ENCODE results near the gene MAGI2. TPM values are rescaled to one million over a fixed set of nuclear protein-coding genes. Genes with fewer than 3 reads are reported as not detected.

MAGI2 gene
- total RNA-seq, 2 experiments from 2014 or later = 0.14 to 0.31 TPM

DNA sequence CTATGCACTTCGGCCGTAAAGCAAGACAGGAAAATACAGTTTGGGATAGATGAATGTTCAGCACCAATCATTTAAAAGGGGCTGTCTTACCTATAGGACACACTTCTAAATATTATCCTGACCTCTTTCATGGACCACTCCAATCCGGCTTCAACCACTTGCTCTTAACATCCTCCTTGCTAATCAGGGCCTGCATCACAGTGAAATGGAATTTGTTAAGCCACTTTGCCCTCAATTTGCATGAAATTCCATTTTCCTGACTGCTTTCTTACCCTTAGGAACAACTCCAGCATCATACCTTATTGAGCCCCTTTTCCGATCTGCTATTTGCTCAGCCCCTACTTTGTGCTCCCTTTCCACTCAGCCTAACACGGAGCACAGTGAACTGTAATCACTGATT, 987.6 kb downstream of the MAGI2 start:
- H3K9me3 Mint-ChIP-seq = no peaks in the 10 kb centered on the region
- H3K4me1 Mint-ChIP-seq = no peaks in the 10 kb centered on the region
- no peaks in the 10 kb centered on the region for H3K27me3 Mint-ChIP-seq
- no peaks in the 10 kb centered on the region for H3K36me3 Mint-ChIP-seq
- H3K27ac Mint-ChIP-seq = no peak overlapping the region
- no peak overlapping the region for H3K4me3 Mint-ChIP-seq
- DNase-seq = no peak

DNA sequence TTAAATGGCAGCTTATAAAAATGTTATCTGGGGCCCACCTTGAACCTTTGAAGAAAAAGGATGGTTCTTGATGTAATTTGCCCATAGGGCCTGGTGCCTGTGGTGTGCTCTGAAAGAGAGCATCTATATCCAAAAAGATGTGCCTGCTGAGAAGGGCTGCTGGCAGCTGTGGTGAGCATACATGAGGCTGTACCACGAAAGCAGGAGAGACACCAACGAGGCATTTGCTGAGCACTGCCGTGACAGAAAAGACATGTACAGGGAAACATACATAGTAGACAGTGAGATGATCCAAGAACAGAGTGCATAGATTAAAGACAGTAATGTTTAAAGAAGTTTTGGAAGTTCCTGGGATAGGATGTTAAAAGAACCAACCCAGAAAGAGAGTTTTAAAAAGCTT, 990.4 kb downstream of the MAGI2 start:
- no peak overlapping the region for H3K27ac Mint-ChIP-seq
- H3K27me3 Mint-ChIP-seq = no peaks in the 10 kb centered on the region
- no peak for DNase-seq
- no peaks in the 10 kb centered on the region for H3K36me3 Mint-ChIP-seq
- H3K4me1 Mint-ChIP-seq = no peaks in the 10 kb centered on the region
- H3K4me3 Mint-ChIP-seq = no peak overlapping the region
- no peaks in the 10 kb centered on the region for H3K9me3 Mint-ChIP-seq

DNA sequence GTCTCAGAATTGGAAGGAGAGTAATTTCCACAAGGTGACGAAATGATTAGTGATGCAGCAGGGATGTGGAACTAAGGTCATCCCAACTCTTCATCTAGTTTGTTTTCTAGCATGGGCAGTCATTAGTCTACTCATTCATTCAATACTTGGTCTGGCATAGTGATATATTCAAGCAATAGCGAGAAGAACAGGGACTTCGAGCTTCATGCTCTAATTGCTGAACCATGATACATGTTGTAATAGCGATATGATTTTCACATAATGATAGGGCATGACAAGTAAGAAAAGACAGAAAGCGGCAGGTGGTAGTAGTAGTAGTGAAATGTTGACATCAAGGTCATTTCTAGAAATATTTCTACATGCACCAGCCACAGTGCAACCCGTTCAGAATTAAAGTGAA, 1002.8 kb downstream of the MAGI2 start:
- H3K4me3 Mint-ChIP-seq = no peak overlapping the region
- DNase-seq = no peak
- H3K36me3 Mint-ChIP-seq = no peaks in the 10 kb centered on the region
- H3K27ac Mint-ChIP-seq = no peak overlapping the region
- H3K4me1 Mint-ChIP-seq = no peaks in the 10 kb centered on the region
- H3K9me3 Mint-ChIP-seq = peaks cover 2% of the 10 kb centered on the region
- no peaks in the 10 kb centered on the region for H3K27me3 Mint-ChIP-seq

DNA sequence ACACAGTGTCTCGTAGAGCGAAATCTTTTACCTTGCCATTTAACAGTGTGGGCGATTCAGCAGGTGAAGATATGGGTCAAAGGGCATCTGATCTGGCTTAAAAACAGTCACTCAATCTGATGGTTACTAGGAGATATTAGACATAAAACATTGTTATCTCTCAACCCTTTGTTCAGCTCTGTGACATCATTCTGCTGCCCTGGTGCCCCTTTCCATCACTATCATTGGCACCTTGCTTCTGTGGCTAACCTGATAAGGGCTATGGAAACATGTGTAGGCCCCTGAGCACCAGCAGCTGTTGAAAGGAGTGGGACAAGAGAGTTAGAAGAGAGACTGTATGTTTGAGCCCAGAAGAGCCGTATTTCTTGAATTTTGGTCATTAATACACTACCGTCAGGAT, 1004.6 kb downstream of the MAGI2 start:
- Mint-ChIP-seq H3K27me3 (no peaks in the 10 kb centered on the region), H3K36me3 (no peaks in the 10 kb centered on the region), H3K27ac (no peak overlapping the region), H3K9me3 (no peaks in the 10 kb centered on the region), H3K4me3 (no peak overlapping the region), H3K4me1 (no peaks in the 10 kb centered on the region)
- no peak for DNase-seq

DNA sequence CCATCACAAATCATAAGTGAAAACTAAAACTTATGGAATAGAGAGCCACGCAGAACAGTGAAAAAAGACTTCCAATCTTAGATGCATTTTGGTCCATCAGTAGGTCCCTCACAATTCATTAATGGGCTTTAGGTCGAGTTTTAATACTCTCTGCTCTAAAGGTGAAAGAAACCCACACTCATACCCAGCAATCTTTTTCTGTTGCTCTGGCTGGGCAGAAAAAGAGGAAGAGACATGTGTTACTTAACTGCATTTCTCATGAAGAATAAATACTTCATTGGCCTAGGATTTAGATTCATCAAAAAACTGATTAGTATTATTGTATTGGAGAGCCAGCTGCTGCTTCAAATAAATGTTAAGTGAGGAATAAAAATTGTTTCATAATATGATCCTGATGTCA, 1009.2 kb downstream of the MAGI2 start:
- no peak overlapping the region for H3K27ac Mint-ChIP-seq
- no peaks in the 10 kb centered on the region for H3K4me1 Mint-ChIP-seq
- H3K4me3 Mint-ChIP-seq = no peak overlapping the region
- no peaks in the 10 kb centered on the region for H3K9me3 Mint-ChIP-seq
- no peak for DNase-seq
- H3K36me3 Mint-ChIP-seq = no peaks in the 10 kb centered on the region
- no peaks in the 10 kb centered on the region for H3K27me3 Mint-ChIP-seq

DNA sequence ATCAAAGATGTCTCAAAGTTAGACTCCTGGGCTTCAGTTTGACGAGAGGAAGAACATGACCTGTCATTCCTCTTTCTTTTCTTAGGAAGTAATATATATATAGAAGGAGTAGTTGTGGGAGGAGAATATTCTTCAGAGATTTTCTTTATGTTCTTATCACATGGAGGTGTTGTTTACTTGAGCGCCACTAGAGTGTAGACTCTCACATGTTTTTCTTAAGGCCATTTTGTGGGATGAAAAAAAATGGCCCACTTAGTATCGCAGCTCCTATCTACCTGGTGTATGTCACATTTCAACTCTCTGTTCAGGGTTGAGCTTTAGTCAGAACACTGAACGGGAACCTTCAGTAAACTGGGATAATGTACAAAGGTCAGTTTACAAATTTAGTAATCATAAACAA, 1009.7 kb downstream of the MAGI2 start:
- no peaks in the 10 kb centered on the region for H3K36me3 Mint-ChIP-seq
- no peaks in the 10 kb centered on the region for H3K9me3 Mint-ChIP-seq
- H3K27ac Mint-ChIP-seq = no peak overlapping the region
- no peak for DNase-seq
- H3K4me3 Mint-ChIP-seq = no peak overlapping the region
- no peaks in the 10 kb centered on the region for H3K4me1 Mint-ChIP-seq
- no peaks in the 10 kb centered on the region for H3K27me3 Mint-ChIP-seq

DNA sequence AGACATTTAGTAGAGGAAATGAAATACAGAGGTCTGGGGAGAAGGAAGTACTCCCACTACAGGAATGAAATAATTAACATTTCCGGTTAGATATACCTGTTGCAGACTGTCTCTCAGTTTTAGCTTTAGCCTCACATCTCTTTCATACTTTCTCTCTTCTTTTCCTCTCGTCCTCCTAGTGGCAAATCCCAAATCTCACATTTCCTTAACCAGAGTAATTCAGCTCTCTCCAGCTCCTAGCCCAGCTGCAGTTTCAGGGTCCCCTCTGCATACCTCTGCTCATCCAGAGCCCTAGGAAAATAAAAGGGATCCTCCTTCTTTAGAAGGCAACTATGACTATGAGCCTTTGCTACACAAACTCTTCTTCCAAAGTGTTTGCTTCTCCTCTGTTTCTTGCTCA, 1011.7 kb downstream of the MAGI2 start:
- Mint-ChIP-seq H3K4me1 (no peaks in the 10 kb centered on the region), H3K27me3 (peaks cover under 1% of the 10 kb centered on the region), H3K4me3 (no peak overlapping the region), H3K36me3 (no peaks in the 10 kb centered on the region), H3K27ac (no peak overlapping the region), H3K9me3 (no peaks in the 10 kb centered on the region)
- DNase-seq = no peak

DNA sequence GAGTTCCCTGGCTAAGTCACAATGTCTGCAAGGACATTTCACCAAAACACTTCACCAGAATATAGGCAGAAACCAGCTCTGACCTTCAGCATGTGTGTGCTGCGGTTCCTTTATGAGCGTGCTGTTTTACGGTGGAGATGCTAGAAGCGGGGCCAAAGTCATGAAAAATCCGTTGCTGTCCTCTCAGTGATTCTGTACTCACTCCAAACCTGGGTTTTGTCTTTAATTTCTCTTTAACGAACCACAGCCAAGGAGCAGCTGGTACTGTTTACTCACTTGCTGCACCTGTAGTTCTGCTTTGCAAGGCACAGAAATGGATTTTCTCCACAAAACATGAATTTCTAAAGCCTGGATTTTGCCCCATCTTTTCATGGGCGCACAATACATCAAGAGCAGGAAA, 1015.0 kb downstream of the MAGI2 start:
- Mint-ChIP-seq H3K27me3 (peaks cover 4% of the 10 kb centered on the region), H3K27ac (no peak overlapping the region), H3K4me1 (no peaks in the 10 kb centered on the region), H3K9me3 (no peaks in the 10 kb centered on the region), H3K36me3 (no peaks in the 10 kb centered on the region), H3K4me3 (no peak overlapping the region)
- DNase-seq = no peak

DNA sequence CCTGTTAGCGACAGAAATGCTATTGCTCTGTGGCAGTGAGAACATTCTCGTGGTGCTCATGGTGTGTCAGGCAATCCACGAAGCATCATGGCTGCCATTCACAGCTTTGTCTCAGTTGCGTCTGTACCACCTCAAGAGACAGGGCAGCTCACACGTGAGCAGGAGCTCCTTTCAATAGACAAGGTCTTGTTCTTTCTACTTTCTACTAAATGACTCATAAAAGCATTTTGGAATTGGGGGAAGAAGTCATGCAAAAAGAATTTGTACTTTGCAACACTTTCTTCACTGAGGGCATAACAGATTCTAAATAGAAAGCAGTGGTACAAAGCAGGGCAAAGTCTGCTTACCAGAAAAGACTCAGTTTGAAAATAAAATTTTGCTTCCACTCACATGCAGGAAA, 1016.3 kb downstream of the MAGI2 start:
- peaks cover 4% of the 10 kb centered on the region for H3K27me3 Mint-ChIP-seq
- no peaks in the 10 kb centered on the region for H3K9me3 Mint-ChIP-seq
- no peaks in the 10 kb centered on the region for H3K4me1 Mint-ChIP-seq
- DNase-seq = no peak
- no peaks in the 10 kb centered on the region for H3K36me3 Mint-ChIP-seq
- H3K4me3 Mint-ChIP-seq = no peak overlapping the region
- no peak overlapping the region for H3K27ac Mint-ChIP-seq

DNA sequence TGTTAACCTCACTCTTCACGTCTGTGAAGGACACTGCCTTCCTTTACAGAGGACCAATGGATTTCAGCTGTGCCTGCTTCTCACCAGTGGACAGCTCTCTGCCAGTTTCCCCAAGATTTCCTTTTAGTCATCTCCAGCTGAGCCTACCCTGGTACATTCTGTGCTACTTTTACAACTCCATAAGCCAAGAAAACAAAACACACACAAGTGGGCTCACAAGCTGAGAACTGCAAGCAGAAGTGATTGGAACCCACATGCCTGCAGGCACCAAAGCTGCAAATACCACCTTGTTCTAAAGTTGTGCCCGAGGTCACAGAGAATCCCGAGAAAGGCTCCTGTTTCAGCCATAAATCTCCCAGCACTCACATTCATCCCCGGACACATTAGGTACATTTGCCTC, 1018.1 kb downstream of the MAGI2 start:
- no peaks in the 10 kb centered on the region for H3K36me3 Mint-ChIP-seq
- no peak for DNase-seq
- no peaks in the 10 kb centered on the region for H3K4me1 Mint-ChIP-seq
- no peaks in the 10 kb centered on the region for H3K9me3 Mint-ChIP-seq
- H3K27me3 Mint-ChIP-seq = peaks cover 4% of the 10 kb centered on the region
- no peak overlapping the region for H3K27ac Mint-ChIP-seq
- no peak overlapping the region for H3K4me3 Mint-ChIP-seq

DNA sequence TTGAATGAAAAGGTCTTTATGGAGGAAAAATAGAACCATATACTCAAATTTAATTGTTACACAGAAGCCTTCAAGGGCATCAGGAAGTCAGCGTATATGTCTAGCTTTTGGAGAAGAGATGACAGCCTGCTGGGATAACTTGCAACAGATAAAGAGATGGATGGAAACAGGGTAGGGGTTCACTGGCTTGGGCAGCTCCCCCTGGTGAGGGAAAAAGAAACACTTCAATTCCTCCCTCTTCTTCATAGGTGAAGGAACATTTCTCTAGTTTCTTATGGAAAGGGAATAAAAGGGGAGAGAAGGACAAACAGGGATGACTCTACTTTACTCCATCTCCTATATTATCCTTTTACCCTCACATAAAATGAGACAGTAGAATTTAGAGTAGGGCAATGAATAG, 1019.2 kb downstream of the MAGI2 start:
- no peak for DNase-seq
- Mint-ChIP-seq H3K9me3 (no peaks in the 10 kb centered on the region), H3K4me1 (no peaks in the 10 kb centered on the region), H3K4me3 (no peak overlapping the region), H3K27me3 (peaks cover 4% of the 10 kb centered on the region), H3K27ac (no peak overlapping the region), H3K36me3 (no peaks in the 10 kb centered on the region)

DNA sequence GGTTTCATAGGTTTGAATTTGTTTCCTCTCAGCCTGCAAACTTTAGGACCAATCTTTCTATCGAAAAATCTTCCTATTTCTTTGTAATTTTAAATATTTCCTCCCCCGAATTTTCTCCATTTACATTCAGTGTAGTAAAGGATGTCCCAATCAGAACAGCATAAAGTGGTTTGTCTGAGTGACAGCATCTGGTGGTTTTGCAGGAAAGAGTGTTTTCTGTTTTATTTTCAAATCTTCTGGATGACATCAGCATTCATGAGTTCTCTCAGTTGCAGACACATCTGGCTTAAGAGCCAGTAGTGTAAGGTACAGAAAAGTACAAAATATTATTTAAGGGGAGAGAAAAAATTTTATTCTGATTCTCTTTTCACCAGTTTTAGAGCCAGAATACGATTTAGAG, 1020.0 kb downstream of the MAGI2 start:
- Mint-ChIP-seq H3K4me3 (no peak overlapping the region), H3K27ac (no peak overlapping the region), H3K27me3 (peaks cover 4% of the 10 kb centered on the region)

DNA sequence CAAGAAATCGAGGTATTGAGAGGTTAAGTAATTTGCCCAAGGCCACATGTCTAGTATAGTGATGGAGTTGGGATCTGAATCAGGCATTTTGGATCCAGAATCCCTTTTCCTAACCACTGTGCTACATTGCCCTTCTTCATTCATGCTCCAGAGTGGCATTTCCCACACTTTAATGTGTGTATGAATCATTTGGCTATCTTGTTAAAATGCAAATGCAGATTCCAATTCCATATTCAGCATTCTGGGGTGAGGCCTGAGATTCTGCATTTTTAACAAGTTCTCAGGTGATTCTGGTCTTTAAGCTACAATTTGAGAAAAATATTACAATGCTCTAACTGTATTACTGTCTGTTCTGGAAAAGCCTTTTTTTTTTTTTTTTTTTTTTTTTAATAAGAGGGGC, 1023.6 kb downstream of the MAGI2 start:
- Mint-ChIP-seq H3K27ac (no peak overlapping the region), H3K4me3 (no peak overlapping the region), H3K36me3 (no peaks in the 10 kb centered on the region), H3K27me3 (no peaks in the 10 kb centered on the region), H3K4me1 (no peaks in the 10 kb centered on the region), H3K9me3 (no peaks in the 10 kb centered on the region)
- no peak for DNase-seq

More for the DNA sequence above, 1020.0 kb downstream of the MAGI2 start:
- Mint-ChIP-seq H3K4me1 (no peaks in the 10 kb centered on the region), H3K36me3 (no peaks in the 10 kb centered on the region), H3K9me3 (no peaks in the 10 kb centered on the region)
- no peak for DNase-seq

DNA sequence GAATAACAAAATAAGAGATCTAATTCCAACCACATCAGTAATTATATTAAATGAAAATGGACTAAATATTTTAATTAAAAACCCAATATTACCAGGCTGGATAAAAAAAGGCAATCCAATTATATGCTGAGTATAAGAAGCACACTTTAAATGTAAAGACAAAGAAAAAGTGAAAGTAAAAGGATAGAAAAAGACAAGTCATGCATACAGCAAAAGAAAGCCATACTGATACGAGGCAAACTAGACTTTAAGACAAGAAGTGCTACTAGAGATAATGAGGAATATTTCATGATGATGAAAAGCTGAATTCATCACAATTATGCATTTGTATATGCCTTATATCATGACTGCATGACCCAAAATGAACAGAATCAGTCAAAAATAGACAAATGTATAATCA, 1026.3 kb downstream of the MAGI2 start:
- no peak overlapping the region for H3K27ac Mint-ChIP-seq
- no peaks in the 10 kb centered on the region for H3K9me3 Mint-ChIP-seq
- no peak for DNase-seq
- no peak overlapping the region for H3K4me3 Mint-ChIP-seq
- no peaks in the 10 kb centered on the region for H3K27me3 Mint-ChIP-seq
- H3K4me1 Mint-ChIP-seq = no peaks in the 10 kb centered on the region
- H3K36me3 Mint-ChIP-seq = no peaks in the 10 kb centered on the region

DNA sequence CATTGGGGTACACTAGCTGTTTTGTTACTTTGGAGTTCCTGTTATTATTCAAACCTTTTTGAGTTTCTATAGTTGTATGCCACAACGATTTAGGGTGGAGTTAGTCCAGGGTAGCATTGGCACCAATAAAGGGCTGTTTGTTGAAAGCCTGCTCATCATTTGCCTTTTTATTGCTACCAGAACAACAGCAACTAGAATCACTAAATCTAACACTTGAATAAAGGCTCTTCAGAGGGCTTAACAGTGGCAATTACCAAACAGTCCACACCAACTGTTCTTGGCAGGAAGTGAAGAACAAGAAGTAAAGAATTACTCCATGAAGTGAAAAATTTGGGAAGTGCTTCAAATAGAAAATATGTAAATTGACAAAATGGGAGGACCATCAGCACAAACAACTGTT, 1033.5 kb downstream of the MAGI2 start:
- Mint-ChIP-seq H3K27ac (no peak overlapping the region), H3K36me3 (no peaks in the 10 kb centered on the region), H3K27me3 (no peaks in the 10 kb centered on the region), H3K4me3 (no peak overlapping the region), H3K9me3 (no peaks in the 10 kb centered on the region), H3K4me1 (no peaks in the 10 kb centered on the region)
- DNase-seq = no peak

DNA sequence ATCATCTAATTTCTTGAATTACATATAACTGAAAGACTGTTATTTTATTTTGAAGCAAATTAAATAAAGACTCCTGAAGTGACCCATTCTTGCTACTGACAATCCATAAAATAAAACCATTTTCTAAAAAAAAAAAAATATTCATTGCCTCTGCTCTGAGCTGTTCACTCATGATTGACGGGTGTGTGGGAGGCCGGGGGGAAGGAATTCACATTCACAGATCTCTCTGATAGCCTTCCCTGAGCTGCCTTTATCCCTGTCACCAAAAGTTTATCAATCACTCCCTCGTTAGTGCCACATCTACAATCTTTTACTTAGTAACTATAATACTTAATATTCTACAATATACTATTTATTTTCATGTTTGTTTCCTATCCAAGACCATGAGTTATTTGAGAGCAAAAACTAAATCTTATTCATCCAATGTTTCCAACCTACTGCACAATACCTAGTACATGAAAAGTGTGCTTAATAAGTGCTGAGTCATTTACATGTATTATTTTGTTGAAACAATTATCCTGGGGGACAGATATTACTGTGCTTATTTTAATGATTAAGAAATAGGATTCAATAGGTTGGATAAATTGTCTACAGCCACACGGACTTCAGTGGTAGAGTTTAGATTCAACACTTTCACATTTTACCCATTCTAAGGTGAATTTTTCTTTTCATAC, 1036.2 kb downstream of the MAGI2 start:
- no peaks in the 10 kb centered on the region for H3K4me1 Mint-ChIP-seq
- DNase-seq = no peak
- no peaks in the 10 kb centered on the region for H3K36me3 Mint-ChIP-seq
- H3K27ac Mint-ChIP-seq = no peak overlapping the region
- no peaks in the 10 kb centered on the region for H3K9me3 Mint-ChIP-seq
- H3K4me3 Mint-ChIP-seq = no peak overlapping the region
- no peaks in the 10 kb centered on the region for H3K27me3 Mint-ChIP-seq

DNA sequence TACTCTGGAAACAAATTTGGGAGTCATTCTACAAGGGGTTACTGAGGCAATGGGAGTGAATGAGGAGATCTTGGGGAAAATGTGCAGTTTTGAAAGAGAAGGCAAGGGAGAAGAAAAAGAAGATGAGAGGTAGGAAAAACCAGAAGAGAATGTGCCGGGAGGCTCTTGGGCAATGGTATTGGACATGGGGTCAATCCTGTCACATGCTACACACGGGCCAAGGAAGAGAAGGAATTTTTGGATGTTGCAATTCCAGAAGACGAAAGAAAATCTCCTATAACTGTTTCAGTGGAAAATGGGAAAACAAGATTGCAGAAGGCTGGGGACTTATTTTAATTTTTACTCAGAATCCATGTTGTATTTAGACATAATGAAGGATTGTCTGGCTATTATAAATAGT, 1039.9 kb downstream of the MAGI2 start:
- Mint-ChIP-seq H3K36me3 (no peaks in the 10 kb centered on the region), H3K9me3 (no peaks in the 10 kb centered on the region), H3K4me3 (no peak overlapping the region)

More for the DNA sequence above, 1039.9 kb downstream of the MAGI2 start:
- no peak for DNase-seq
- H3K27me3 Mint-ChIP-seq = no peaks in the 10 kb centered on the region
- no peak overlapping the region for H3K27ac Mint-ChIP-seq
- H3K4me1 Mint-ChIP-seq = no peaks in the 10 kb centered on the region

Data from activated naive CD8-positive, alpha-beta T cell treated with anti-CD3 and anti-CD28 coated beads for 36 hours (primary cell).